ENCODE results near the gene SLC26A2. TPM values are rescaled to one million over a fixed set of nuclear protein-coding genes. Genes with fewer than 3 reads are reported as not detected.
"Not testable (repeated sequence)": the region's sequence is repeated elsewhere in the genome, so short reads cannot be mapped to it uniquely, and the experiment has no call there.

Gene SLC26A2
- total RNA-seq, 1 donor = 20.2 TPM

DNA sequence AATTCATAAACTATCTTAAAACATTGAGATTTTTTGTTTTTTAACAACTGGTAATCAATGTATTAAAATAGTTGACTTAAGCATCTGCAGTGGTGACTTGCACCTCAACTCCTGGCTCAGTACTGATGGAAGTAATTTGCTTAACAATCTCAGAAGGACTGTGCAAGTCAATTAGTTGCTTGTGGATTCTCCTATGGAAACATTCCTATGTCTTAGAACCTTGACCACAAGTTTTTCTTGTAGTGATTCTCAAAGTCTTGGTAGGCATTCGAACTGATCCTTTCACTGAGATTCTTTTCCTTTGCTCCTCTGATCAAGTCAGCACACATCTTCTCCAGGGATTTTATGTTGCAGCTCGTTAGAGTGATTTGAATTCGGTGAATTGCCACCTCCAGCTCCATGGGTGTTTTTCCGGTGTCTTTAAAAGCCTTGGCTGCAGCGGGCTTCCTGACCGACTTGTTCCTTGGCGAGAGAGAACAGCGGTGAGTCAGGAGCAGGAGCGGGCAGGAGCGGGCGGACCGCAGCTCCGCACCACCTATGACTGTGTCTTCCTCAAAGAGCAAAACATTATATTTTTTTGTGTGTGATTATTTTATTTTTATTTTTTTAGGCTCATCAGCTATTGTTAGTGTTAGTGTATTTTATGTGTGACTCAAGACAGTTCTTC lies 61.1 kb downstream of the SLC26A2 start:
- no peak for DNase-seq (ENCODE audit: low read depth)
- TF ChIP-seq, protein P1, sequence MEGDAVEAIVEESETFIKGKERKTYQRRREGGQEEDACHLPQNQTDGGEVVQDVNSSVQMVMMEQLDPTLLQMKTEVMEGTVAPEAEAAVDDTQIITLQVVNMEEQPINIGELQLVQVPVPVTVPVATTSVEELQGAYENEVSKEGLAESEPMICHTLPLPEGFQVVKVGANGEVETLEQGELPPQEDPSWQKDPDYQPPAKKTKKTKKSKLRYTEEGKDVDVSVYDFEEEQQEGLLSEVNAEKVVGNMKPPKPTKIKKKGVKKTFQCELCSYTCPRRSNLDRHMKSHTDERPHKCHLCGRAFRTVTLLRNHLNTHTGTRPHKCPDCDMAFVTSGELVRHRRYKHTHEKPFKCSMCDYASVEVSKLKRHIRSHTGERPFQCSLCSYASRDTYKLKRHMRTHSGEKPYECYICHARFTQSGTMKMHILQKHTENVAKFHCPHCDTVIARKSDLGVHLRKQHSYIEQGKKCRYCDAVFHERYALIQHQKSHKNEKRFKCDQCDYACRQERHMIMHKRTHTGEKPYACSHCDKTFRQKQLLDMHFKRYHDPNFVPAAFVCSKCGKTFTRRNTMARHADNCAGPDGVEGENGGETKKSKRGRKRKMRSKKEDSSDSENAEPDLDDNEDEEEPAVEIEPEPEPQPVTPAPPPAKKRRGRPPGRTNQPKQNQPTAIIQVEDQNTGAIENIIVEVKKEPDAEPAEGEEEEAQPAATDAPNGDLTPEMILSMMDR (IDR thresholded peaks at IDR 0.05; ENCODE audit: insufficient read depth, low read length) = no peak
- H3K4me3 ChIP-seq (ENCODE audit: low read depth, low read length) = no peak overlapping the region

DNA sequence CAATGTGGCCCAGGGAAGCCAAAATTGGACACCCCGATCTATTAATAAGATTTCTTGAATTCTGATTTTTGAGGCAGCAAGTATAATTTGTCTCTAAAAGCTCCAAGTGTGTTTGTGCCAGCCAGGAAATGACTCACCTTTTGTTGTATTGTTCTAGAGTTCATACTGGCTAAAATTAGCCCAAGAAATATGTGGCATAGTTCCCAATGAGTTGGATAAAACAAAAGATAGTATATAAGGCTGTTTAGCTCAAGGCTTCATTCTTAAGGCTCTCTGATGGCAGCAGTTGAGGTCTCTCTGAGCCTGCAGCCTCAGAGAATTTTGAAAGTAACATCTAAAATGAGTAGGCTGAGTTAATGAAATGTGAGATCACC lies 61.6 kb downstream of the SLC26A2 start:
- DNase-seq (ENCODE audit: low read depth) = peak; percentile 99
- H3K4me3 ChIP-seq (ENCODE audit: low read depth, low read length) = no peak overlapping the region
- TF ChIP-seq, protein P1 (IDR thresholded peaks at IDR 0.05; ENCODE audit: insufficient read depth, low read length) = no peak

DNA sequence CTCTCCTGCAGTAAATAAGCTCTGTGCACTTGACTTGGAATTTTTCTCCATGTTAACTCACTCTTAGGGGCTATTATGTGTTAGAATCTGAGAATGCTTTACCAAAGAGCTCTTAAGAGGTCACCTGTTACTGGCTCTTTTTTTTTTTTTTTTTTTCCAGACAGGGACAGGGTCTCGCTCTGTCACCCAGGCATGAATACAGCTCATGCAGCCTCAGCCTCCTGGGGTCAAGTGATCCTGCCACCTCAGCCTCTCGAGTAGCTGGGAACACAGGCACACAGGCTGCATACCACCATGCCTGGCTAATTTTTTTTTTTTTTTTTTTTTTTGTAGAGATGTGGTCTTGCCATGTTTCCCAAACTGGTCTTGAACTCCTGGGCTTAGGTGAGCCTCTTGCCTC lies 62.1 kb downstream of the SLC26A2 start:
- H3K4me3 ChIP-seq (ENCODE audit: low read depth, low read length) = no peak overlapping the region
- TF ChIP-seq, protein P1 (IDR thresholded peaks at IDR 0.05; ENCODE audit: insufficient read depth, low read length) = no peak

DNA sequence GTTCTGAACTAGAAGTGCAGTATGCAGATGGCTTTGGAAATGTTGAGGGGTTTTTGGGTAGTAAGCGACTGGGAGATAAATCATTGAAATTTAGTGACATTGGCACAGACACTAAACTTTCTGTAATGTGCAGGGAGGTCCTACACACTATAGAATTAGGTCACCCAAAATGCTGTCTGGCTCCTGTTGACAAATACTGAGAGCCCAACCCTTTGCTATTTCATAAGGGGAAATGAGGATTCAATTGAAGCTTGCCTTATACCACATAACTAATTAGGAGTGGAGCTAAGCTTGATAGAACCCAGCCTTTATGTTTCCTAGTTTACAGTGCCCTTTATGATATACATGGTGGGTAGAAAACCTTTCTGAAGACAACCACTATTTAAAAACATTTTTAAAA lies 62.6 kb downstream of the SLC26A2 start:
- no peak for DNase-seq (ENCODE audit: low read depth)
- TF ChIP-seq, protein P1 (IDR thresholded peaks at IDR 0.05; ENCODE audit: insufficient read depth, low read length) = no peak
- H3K4me3 ChIP-seq (ENCODE audit: low read depth, low read length) = no peak overlapping the region

More for the DNA sequence above, 62.1 kb downstream of the SLC26A2 start:
- DNase-seq (ENCODE audit: low read depth) = no peak

DNA sequence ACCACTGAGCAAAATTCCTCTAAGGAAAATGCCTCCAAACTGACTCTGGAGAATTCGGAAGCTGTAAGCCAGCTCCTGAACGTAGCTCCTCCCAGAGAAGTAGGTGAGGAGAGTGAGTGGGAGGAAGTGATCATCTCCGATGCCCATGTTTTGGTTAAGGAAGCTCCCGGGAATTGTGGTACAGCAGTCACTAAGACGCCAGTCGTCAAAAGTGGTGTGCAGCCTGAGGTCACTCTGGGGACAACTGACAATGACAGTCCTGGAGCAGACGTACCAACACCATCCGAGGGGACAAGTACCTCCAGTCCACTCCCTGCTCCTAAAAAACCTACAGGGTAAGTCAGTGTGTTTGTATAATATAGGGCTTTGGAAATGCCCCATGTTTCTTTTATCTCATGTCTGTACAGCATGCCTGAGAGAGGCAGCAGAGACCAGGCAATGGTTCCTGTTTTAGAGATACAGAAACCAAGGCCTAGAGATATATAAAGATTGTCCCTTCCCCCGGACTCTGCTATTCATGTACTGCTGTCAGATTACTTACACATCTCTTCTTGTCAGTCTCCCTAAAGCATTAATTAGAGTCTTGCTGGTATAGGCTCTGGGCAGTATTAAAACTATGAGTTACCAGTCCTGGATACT lies 63.9 kb downstream of the SLC26A2 start:
- no peak overlapping the region for H3K4me3 ChIP-seq (ENCODE audit: low read depth, low read length)
- DNase-seq (ENCODE audit: low read depth) = no peak
- TF ChIP-seq, protein P1 (IDR thresholded peaks at IDR 0.05; ENCODE audit: insufficient read depth, low read length) = no peak

DNA sequence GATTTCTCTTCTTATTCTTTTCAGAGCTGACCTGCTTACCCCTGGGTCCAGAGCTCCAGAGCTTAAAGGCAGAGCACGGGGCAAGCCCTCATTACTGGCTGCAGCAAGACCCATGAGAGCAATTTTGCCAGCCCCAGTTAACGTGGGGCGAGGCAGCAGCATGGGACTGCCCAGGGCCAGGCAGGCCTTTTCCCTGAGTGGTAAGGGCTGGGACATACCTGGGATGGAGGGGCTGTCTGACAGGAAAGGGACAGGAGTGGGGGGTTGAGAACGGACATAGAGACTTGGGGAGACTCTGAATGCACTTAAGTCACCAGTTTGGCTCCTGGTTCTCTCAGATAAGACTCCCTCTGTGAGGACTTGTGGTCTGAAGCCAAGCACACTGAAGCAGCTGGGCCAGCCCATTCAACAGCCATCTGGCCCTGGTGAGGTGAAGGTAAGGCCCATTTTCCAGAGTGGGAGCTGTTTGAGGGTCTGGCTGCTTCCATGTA lies 66.2 kb downstream of the SLC26A2 start:
- DNase-seq (ENCODE audit: low read depth) = no peak
- H3K4me3 ChIP-seq (ENCODE audit: low read depth, low read length) = no peak overlapping the region
- TF ChIP-seq, protein P1 (IDR thresholded peaks at IDR 0.05; ENCODE audit: insufficient read depth, low read length) = no peak

DNA sequence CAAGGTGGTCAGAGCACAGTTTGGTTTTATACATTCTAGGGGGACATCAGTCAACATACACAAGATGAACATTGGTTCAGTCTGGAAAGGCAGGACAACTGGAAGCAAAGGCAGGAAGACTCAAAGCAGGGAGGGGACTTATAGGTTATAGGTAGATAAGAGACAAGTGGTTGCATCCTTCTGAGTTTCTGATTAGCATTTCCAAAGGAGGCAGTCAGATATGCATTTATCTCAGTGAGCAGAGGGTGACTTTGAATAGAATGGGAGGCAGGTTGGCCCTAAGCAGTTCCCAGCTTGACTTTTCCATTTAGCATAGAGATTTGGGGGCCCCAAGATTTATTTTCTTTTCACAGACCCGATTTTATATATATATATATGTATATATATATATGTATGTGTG lies 67.5 kb downstream of the SLC26A2 start:
- not testable (repeated sequence) for H3K4me3 ChIP-seq (ENCODE audit: low read depth, low read length)

More for the DNA sequence above, 67.5 kb downstream of the SLC26A2 start:
- DNase-seq (ENCODE audit: low read depth) = not testable (repeated sequence)

Data from fibroblast of the aortic adventitia (primary cell).